ENCODE results near the gene COPS9.

Gene COPS9

DNA sequence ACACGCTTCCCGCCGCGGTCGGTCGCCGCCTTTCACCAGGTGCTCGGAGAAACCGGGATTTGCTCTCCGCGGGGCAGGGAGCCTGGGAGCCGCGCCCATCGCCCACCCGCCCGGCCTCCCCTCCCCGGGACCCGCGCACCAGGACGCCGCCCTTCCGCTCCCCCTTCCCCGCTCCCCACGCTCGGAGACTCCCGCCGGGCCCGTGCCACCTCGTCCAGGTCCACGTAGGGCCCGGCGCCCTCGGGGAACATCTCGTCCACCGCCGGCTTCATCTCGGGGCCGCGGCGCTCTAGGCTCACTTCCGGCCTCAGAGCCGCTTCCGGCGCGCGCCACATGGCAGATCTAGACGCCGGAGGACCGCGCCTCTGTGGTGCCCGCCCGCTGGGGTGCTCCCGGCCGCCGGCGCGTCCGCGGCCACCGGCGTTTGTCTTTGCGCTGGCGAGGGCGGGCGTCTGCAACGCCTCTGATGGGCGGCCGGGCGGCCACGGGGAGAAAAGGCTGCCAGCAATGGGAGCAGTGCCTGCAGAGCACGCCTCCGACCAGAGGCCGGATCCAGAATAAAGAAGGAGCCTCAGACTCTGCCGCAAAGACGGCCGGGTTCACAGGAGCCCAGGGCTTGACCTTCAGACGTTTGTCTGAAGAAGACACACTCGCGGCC lies at the start of gene COPS9:
COPS9 (minus strand) TSS at position 293 of the 658 bp plus-strand sequence; CDS start at position 272, 21 bp downstream.
- DNase-seq, result peak; percentile 61

DNA sequence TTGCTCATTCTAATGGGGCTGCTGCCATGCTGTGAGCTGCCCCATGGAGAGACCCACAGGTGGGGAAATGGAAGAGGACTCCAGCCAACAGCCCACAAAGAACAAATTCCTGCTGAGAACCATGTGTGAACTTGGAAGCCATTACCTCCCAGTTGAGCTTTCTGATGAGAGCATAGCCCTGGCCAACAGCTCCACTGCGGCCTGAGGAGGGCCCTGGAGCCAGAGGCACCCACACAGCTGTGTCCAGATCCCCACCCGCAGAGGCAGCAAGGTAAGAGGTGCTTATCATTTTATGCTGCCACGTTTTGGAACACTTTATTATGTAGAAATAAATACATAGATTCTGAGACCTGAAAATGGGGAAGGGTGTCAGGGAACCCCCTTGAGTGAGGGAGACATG lies 48.6 kb upstream of the COPS9 start:
- DNase-seq, result no peak

GRCh38 chr2:240183875-240184590 lies 47.9 kb upstream of the COPS9 start:
- no peak for DNase-seq

GRCh38 chr2:240183006-240183874 lies 47.1 kb upstream of the COPS9 start:
- DNase-seq, result no peak

- DNase-seq, result no peak
Observed at GRCh38 chr2:240182476-240182875, 46.4 kb upstream of the COPS9 start.

DNA sequence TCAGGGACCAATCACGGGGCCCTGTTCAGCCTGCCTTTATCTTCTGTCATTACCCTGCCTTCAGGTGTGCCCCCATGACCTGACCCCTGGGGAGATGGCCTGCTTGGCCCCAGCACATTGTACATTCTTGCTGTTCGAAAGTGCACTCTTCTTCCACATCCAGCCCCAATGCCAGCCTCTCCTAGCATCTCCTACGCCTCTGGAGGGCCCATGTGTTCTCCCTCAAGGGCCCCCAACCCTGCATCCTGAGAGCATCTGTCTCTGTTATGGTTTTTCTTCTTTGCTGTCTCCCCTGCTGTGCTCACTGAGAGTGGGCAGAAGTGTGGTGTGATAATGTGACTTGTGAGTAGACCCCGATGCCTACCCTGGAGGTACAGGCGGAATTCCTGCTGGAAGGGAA lies 45.9 kb upstream of the COPS9 start:
- DNase-seq, result no peak

DNA sequence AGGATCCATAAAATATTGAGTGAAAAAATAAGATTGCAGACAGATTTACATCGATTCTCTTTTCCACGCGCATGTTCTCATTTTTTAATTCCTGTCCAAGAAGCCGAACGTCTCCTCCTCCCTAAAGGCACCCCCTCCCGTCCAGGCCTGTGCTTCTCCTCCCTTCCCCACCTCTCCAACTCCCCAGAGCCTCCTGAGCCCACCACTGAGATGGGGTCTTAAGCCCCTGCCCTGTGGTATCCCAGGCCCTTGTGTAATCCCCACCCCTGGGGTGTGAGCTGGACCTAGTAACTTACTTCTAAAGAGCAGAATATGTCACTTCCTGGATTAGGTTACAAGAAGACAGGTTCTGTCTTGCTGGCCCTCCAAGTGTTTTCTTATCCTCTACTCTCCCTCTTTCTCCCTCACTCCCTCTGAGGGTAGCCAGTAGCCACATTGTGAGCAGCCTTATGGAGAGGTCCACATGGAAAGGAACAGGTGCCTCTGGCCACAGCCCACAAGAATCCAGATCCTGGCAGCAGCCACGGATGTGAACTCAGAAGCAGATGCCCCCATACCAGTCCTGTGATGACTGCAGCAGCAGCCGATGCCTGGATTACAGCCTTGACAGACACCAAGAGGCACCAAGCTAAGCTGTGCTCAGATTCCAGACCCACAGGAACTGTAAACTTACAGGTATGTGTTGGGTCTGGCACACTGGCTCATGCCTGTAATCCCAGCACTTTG lies 44.0 kb upstream of the COPS9 start:
- no peak for DNase-seq

- no peak for DNase-seq
Observed at GRCh38 chr2:240179186-240179815, 43.2 kb upstream of the COPS9 start.

- DNase-seq, result no peak
Observed at GRCh38 chr2:240178564-240178963, 42.5 kb upstream of the COPS9 start.

GRCh38 chr2:240174496-240174895 lies 38.4 kb upstream of the COPS9 start:
- no peak for DNase-seq

GRCh38 chr2:240172071-240172895 lies 36.2 kb upstream of the COPS9 start:
- no peak for DNase-seq

GRCh38 chr2:240170883-240171282 lies 34.8 kb upstream of the COPS9 start:
- no peak for DNase-seq

DNA sequence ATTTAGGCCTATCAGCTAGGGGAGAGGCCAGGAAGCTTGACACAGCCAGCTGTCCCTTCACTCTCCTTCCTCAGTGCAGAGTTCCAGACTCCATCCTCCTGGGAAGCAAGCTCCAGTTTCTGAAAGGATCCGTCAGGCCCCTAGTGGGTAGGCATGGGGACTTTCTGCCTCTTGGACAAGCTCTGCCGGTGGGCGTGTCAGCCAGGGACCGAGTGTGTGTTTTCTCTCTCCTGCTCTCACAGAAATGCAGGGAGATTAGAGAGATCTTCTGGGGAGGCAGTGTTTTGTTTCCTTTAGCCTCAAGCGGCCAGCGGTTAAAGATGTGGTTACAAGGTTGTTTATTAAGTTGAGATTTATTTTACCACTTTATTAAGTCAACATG lies 34.2 kb upstream of the COPS9 start:
- no peak for DNase-seq

GRCh38 chr2:240169486-240170353 lies 33.6 kb upstream of the COPS9 start:
- DNase-seq, result no peak

DNA sequence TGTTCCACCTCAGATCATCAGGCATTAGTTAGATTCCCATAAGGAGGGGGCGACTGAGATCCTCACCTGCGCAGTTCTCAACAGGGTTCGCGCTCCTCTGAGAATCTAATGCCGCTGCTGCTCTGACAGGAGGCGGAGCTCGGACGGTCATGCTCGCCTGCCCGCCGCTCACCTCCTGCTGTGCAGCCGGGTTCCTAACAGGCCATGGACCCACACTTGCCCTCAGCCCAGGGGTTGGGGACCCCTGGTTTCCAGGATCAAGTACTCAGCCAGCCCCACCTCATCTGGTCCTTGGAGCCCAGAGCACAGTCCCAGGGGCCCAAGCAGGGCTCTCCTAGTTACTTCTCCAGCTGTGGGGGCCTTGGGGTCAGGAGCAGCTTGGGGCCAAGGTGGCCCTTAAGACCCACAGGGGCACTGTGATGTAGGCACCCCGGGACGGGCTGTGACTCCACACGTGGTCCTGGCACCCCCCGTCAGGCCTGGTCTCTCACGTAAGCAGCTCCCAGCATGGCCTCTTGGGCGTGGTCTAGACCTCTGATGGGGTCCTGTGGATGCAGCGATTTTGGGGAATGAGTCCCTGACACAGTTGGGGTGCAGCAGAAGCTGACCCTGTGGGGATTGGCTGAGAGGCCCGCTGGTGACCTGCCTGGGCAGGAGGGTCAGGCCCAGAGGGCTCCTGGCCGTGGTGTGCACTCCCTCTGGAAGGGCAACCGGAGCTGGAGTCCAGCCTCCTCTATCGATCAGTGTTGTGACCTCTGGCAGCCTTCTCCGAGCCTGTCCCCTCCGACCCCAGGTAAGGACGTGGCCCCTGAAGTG lies 32.6 kb upstream of the COPS9 start:
- DNase-seq, result no peak

DNA sequence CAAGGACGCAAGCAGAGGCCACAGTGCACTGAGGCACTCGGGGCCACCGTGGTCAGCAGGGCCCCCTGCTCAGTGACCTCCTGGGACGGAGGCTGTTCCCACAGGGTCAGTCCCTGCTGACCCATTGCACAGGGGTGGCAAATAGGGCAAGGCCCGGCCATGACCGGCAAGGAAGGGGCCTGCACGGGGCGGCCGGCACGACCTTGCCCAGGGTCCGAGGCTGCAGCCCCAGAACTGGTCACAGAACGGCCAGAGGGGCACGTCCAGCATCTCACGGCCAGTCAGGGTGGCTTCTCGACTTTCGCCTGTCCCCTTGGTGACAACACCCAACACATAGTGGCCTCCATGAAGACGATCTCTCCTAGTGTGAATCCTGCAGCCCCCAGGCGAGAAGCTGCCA lies 31.9 kb upstream of the COPS9 start:
- DNase-seq, result no peak

- DNase-seq, result no peak
Observed at GRCh38 chr2:240167588-240167880, 31.4 kb upstream of the COPS9 start.

DNA sequence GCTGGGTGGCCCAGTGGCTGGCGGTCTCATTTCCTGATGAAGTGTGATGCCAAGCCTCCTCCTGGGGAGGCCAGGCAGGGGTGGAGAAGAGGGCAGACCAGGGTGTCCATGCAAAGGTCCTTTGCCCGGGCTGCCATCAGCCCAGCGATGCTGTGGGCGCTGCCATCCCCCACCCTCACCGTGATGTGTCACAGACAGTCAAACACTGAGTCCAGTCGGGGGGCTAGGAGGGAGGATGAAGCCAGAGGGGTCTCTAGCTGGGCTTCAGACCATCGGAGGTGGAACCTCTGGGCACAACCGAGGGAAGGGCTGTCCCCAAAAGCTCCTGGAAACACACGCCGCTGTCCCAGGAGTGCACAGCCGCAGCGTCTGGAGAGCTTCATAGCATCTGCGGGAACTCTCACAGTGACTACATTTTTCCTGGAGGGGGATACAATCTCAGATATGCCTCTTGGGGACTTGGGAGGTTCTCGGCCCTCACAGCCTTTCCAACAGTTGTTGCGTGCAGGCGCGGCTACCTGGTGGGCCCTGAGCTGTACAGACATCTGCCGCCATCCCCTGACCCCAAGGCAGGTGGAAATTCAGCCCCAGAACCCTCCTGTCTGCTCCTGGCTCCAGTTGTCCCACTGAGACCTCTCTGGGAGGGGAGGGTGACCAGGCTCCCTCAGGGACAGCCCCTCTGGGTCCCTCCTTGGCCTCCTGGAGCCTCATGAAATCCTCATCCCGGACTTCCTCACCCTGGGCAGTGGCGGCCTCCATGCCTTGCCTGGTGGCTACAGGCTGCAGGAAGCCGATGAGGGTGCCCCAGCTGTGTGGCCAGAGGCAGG lies 30.9 kb upstream of the COPS9 start:
- no peak for DNase-seq

DNA sequence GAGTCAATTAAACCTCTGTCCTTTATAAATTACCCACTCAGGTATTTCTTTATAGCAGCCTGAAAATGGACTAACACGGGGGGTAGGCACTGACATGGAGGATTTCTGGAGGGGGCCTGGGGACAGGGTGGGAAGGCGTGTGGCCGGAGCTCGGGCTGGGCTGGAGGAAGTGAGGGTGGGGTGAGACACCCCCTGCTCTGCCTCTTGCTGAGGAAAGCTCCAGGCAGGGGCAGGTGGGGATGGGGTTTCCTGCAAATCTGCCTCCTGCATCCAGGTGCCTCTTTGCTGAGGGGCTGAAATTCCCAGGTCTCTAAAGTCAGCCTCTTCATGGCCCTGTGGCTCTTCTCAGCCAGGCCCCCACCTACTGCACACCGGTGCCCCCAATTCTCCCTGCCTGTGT lies 30.1 kb upstream of the COPS9 start:
- DNase-seq, result no peak

Measured in NCI-H1092 (cell line).